A549 (cell line): ENCODE results near the gene CMYA5.

Source experiments
- CTCF ChIP-seq: fragments of >200 bp; sonication (Bioruptor Twin); formaldehyde crosslinking; IDR thresholded peaks from 3 replicates; pipeline ENCODE4 v1.5.1; 2016
- HOXA7 ChIP-seq: fragments of 250-450 bp; sonication (Bioruptor Pico); IDR thresholded peaks from 2 replicates; pipeline ENCODE4 v1.5.0; 2020; ENCODE audit warnings: mild to moderate bottlenecking, moderate library complexity
- POLR2A ChIP-seq: IDR thresholded peaks from 2 replicates; pipeline ENCODE4 v1.6.1; 2012; ENCODE audit warnings: mild to moderate bottlenecking, low read length
- REST ChIP-seq: fragments of 200-600 bp; sonication (generic); IDR thresholded peaks from 2 replicates; pipeline ENCODE4 v1.6.1; 2016; ENCODE audit warnings: antibody characterized with exemption, mild to moderate bottlenecking, moderate library complexity

GRCh38 chr5:79846198-79846521, 156.5 kb downstream of the CMYA5 start:
- TF ChIP-seq REST (no peak), HOXA7 (CRISPR knock-in tag) (no peak), POLR2A (no peak), CTCF (no peak)
